SIG-M5 (cell line): ENCODE data around the gene SWT1.
"Not testable (repeated sequence)": the region's sequence is repeated elsewhere in the genome, so short reads cannot be mapped to it uniquely, and the experiment has no call there.

ENCODE experiments used
- DNase-seq: peaks from one replicate; lab custom pipeline; 2025; lab: John Stamatoyannopoulos, UW

Gene SWT1

DNA sequence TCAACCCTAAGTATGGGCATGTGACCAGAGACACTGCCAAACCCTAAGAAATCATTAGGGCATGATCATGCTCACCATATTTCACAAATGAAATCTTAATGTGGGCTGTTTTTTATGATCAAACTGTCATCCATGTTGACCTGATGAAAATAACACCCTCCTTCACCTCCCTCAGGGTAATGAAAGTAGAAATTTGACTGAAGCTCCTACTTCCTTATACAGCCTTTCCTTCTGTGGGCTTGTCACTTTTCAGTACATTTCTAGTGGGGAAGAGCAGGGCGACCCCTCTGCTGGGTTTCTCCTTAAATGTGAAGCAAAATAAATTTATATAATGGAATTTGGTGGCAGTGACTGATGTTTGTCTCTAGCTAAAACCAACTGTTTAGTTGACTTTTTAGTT is 134.2 kb downstream of the SWT1 start:
- no peak for DNase-seq

DNA sequence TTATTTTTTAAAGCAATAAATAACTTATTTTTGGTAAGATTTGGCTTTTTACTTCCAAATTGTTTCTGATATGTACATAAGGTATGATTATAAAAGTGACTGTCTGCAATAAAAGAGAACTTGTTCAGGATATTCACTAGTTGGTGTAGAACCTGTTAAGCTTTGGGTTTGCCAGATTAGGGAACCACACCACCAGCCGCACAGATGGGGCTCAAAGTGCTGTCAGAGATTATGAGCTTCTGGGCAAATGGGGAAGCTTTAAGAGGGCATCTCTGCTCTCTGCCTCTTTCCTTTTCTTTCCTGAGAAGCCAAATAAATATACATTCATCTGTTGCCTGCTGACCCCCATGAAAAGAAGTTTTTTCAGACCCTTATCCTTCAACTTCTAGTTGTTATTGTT is 134.7 kb downstream of the SWT1 start:
- DNase-seq, result no peak

DNA sequence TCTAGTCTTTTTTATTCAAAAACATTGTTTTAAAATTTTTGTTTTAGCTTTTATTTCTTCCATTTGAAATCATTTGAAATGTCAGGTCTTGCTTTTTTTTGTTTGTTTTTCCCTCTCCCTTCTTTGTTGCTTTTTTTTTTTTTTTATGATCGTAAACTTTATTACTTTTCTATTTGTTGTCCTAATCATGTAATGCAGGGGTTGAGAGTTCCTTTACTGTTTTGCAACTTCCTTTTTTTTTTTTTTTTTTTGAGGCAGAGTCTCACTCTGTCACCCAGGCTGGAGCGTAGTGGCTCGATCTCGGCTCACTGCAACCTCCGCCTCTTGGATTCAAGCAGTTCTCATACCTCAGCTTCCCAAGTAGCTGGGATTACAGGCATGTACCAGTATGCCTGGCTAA is 135.3 kb downstream of the SWT1 start:
- no peak for DNase-seq

DNA sequence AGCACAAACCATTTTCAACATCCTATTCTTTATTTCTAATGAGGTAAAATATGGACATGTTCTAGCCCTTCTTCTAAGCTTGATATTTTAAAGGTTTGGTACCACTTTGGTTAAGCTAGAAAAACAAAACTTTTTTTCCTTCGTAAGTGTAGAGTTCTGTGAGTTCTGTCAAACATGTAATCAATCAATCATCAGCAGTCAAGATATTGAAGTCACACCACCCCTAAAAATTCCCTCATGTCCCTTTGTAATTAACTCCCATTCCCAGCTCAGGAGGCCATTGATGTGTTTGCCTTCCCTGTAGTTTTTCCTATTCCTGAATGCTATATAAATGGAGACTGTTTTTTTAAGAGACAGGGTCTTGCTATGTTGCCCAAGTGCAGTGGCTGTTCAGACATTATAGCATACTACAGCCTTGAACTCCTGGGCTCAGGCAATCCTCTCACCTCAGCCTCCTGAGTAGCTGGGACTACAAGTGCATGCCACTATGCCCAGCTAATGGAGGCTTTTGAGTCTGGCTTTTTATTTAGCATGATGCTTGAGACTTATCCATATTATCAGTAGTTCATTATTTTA is 137.1 kb downstream of the SWT1 start:
- no peak for DNase-seq

DNA sequence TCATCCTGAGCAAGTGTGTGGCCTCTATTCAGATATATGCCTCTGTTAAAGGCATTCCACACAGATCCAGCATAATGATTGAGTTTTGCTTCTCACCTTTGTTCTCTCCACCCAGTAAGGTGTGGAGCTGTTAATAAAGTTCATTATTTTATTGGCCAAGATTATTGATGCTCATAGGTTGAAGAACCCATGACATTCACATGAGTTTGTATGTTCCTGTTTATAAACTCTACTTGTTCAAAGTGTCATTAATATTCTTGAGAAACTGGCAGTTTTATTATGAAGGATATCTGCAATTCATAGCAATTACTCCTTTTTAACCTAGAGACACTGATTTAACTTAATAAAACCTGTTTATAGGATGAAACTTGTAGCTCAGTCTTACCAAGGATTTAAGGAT is 138.1 kb downstream of the SWT1 start:
- no peak for DNase-seq

DNA sequence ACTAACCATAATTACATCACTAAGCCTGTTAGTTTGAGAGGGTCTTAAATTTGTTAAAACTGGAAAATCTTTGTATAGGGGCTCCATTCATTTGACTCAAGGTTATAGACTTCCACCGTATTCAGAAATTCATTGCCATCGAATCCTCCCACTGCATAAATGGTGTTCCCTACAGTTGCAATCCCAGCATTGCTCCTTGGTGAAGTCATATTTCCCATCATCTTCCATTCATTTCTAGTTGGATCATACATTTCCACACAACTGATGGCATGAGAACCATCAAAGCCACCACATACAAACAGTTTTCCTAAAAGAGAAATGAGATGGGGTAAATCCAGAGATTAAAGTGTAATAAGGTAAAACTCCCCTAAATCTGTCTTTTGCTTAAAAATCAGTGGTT is 141.0 kb downstream of the SWT1 start:
- no peak for DNase-seq

DNA sequence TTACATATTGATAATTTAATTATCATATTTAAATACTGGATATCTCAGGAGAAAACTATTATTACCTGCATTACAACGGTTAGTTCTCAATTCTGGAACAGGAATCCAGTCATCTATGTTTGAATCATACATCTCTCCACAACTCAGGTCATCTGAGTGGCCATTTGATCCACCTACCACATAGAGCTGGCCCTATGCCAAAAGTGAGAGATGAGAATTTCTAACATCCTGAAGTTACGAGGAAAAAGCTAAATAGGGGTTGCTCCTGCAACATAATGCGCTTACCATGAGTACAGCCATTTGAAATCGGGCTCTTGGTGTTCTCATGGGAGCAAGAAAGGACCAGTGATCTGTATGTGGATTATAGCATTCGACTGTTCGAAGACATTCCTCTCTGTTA is 143.2 kb downstream of the SWT1 start:
- DNase-seq, result no peak

DNA sequence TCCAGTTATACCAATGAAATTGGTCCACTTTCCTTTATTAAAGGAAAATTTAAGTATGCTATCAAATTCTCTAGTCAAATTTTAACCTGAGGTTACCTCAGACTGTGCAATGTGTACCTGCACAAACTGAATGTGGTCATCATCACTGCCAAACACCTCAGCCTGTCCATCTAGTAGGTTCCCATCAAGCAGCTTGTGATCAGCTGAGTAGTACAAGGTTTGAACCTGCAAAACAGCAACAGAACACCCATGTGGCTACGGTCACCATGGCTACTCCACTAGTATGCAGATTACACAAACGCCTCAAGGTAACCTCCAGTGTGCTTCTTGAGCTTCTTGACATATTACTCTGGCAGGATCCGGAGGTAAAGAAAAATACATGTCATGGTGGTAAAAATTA is 148.5 kb downstream of the SWT1 start:
- no peak for DNase-seq

DNA sequence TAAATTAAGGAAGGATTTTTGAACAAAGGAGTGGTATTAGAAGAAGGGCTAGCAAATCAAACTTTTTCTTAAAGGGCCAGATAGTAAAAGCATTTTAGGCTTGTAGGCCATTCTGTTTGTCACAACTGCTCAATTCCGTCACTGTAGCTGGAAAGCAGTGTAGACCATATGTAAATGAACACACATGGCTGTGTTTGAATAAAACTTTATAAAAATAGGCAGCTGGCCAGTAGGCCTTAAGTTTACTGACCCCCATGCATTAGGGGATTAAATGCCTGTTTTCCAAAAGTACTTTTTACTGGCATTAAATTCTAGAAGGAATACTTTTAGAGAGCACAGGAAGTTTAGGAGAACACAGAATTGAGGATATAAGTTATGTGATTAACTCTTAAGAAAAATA is 151.2 kb downstream of the SWT1 start:
- DNase-seq, result no peak

DNA sequence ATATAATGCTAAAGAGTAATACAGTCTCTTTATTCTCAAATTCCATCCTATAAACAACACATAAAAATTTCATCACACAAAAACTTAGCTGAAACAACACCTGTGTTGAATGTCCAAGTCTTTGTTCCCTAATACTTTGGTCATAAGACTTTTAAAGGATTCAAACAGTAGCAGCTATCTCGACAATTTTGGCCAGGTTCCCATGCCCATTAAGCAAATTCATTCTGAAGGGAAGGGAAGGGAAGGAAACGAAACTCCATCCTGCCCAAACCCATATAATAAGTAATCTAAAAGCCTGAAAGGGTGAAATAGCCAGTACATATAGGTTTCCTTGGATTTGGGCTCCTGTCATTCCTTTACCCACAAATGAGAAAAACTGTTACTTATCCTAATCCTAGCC is 152.6 kb downstream of the SWT1 start:
- DNase-seq, result no peak

DNA sequence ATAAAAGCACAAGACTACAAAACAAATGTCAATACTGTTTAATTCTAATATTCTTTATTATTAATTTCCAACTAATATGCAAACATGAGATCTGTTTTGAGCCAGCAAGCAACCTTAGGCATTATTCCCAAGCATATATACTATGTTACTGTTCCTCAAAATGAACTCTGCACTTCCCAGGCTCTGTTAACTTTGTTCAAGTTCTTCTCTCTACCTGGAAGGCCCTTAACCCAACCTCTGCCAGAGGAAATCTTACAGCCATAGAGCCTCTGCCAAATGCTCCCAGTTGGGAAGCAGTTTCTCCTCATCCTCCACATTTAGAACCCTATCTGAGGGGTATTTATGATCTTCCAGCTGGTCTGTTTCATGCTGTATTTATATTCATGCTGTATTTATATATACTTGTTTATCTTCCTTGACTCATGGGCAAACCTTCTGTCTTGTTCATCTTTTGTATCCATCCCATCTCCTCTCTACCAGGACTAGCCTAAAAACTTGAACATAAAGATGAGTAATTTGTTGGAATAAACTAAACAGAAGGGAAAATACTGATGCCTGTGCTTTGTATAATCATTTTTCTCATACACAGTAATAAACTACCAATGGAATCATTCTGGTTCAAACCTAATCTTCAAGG is 154.7 kb downstream of the SWT1 start:
- DNase-seq, result no peak

DNA sequence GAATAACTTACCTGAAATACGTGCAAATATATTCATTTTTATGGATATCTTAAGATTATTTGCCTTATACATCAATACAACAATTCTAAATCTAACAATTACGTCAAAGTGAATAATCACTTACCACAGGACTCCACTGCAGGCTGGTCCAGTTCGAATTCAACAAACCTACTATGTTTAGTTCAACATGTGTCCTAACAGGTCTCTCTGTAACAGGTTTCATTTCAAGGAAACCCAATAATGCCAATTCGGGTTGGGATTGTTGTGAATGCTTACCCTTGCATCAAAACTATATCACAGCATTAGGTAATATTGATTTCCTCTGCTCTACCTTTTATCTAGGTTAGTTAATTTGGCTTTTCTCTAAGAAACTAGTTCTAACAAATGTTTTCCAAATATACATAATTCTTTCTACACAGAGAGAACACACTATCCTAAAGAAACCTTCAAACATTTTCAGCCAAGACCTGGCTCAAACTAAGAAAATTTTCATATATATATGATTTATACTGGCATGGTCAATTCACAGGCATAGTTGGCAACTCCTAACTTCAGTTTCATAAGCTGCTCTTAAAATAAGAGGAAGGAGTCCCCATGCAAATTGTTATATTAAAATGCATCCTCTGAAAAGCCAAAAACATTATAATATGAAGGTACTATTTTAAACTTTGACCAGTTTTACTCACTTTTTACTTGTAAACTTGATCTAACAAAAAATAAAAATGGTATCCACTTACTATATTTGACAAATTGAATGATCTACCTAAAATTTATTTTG is 155.6 kb downstream of the SWT1 start:
- no peak for DNase-seq

DNA sequence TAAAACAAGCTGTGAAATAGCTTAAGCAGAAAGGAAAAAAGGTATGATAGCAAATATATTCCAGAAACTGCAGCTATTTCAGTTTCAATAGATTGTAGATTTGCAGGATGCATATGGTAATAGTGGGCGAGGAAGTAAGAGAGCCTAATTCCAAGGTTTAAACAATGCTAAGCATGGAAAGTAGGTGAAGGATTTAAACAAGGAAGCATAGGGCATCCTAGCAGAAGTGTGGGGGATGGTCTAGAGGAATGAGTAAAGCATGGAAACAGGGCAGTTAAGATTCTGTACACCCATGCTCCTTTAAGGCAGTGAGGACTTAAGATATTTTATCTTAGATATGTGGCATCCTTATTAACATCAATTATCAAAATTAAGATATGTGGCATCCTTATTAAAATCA is 157.4 kb downstream of the SWT1 start:
- DNase-seq, result no peak

DNA sequence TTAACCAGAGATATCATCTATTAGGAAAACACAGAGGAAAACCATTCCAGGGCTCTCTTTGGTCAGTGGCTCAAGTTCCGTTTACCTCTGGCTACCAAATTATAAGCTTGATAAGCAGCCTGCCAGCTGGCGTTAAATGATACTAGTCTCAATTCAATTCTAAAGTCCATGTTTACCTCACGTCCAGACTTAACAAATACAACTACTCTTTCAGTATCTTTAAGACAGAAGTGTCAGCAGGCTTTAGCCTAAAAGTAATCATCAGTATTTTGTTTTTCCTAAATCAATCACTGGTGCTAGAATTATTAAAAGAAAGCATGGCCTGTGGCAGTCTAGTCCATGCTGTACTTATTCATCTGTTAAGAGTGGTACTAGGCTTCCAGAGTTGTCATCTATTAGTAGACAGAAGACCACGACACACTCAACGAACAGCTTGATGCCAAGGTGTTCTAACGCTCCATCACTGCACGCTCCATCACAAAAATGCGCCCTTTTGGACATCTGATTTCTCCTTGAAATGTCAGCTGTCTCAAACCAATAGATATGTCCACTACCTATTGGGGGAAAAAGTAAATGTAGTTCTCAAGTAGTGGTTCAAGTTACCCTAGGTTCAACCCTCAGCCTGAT is 158.6 kb downstream of the SWT1 start:
- DNase-seq, result no peak

DNA sequence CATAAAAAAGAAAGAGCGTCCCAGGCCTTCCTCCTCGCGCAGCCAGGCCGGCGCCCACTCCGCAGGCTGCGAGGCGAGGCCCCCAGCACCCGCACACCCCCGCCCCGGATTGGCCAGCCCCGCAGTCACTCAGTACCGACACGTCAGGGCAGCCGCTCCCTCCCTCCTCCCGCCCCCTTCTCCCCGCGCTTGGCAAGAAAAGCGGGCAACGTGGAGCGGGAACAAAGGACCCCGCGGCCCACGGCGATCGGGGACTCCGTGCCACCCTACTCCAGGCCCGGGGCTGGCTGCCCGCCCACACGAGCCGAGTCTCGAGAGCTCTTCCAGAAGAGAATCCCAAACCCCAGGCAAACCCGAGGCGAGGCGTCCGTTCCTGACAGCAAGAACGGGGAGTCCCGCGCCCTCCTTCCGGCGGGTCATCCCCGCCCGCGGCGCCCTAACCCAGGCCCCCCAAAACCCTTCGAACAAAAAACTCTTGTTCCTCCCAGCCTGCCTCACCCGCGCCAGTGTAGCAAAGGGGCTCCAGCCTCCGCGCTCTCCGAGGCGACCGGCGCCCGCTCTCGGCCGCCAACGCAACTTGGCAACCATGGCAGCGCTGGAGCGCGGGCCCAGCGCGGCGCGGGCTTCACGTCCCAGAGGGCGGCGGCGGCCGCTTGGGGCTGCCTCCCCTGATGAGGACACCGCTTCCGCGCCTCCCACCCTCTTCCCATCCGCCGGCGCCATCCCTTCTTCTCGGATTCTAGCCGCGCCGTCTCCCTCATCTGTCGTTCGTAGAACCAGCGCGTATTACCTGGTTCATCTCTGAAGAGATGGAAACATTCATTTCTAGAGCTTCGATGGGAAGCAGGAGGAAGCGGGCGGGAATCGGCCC is 159.4 kb downstream of the SWT1 start:
- DNase-seq, result no peak

DNA sequence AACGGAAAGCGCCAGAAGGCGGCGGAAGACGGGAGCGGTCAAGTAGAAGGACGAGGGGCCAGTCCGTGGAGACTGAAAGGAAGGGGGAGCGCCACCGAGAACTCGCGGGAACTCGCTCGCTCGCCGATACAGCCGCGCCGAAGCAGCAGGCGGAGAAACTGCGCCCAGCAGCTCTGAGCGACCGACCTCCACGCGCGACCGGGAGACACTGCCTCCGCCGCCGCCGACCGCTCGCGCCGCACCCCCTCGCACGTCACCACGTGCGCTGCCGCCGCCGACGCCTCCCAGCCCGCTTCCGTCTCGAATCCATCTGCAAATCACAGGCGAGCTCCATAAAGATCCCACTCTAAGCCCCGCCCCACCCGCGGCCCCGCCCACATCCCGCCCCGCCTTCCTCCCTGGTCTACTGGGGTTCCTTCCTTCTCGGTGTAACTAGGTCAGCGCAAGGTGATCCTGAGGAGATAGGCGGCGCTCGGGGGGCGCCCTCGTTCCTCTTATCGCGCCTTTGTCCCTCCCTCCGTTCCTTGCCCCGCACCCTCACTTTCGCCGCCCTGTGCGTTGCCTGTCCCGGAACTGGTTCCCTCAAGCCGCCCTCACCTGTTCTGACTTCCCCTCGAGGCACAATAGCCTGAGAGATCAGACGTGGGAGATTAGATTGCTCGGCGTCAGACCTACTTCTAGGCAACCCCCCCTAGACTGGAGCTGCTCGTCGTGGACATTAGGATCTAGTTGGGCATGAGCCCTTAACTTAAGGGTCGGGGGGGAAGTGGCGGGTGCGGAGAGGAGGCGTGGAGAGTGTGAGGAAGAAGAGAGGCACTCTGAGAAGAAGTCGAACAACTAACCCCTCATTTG is 160.3 kb downstream of the SWT1 start, which contains the start of gene IVNS1ABP:
Gene IVNS1ABP, minus strand, starts transcription at position 210 of the 852 bp plus-strand sequence. CDS start 7,750 bp downstream, outside the sequence.
- DNase-seq, result peak; percentile 94

DNA sequence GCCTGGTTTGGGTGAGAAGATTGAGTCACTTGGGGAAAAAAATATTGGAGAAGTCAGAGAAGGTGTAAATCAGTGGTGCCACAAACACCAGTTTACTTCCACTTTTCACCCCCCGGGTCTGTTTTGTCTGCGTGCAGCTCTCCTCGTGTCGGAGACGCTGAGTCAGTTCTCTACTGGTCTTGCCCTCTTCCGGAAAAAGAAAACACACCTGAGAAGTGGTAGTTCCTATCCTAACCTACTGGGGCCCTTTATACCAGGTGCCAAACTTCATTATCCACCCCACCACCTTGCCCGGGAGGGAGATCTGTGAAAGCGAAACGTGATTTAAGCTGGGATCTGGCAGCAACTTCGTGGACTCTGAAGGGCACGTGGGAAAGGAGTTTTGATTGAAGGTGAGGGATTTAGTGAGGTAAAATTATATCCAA is 160.9 kb downstream of the SWT1 start:
- DNase-seq, result no peak

DNA sequence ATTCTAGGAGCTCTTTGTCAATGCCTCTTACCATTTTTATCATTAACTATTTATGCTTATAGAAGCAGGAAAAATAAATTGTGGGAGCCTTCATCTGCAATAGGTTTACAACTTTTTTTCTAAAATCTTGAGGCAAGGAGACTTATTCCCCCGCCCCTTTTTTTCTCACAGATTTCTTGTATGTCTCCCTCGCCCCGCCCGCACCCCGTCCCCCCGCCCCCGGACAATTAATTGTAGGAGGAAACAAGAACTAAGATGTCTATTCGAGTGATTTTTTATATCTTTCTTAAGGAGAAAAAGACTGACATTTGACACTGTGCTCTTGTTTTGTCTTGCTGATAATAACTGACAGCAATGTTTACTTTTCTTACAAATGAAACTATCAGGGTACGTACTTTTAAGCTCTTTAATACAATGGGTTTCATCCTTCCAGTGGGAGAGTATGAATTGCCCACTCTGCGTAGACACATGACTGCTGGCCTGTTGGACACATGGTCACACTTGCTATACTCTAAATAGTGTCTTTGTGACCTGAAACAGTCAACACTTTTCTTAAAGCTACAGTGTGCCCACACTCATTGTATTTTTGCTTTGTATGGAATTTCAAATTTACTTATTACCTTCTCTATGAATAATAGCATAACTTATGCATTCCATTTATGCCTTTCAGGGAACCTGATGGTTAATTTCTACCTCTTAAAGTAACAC is 161.6 kb downstream of the SWT1 start:
- no peak for DNase-seq

DNA sequence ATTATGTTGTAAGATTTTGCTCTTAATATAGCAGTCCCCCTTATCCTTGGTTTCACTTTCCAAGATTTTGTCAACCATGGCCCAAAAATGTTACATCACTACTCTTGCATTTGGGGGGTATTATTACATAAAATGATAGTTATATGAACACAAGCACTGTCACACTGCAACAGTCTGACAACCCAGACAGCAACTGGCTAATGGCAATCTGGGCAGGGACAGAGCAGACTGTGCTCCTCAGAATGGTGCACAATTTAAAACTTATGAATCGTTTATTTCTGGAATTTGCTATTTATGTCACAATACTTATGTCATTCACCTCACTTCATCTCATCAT is 162.1 kb downstream of the SWT1 start:
- DNase-seq, result no peak

DNA sequence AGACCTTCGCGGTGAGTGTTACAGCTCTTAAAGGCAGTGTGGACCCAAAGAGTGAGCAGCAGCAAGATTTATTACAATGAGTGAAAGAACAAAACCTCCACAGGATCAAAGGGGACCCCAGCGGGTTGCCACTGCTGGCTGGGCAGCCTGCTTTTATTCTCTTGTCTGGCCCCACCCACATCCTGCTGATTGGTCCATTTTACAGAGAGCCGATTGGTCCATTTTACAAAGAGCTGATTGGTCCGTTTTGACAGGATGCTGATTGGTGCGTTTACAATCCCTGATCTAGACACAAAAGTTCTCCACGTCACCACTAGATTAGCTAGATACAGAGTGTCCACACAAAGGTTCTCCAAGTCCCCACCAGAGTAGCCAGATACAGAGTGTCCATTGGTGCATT is 164.1 kb downstream of the SWT1 start:
- not testable (repeated sequence) for DNase-seq
